NCI-H2171 treated with DMSO at 0.1 percent for 48 hours (cell line): ENCODE results near the gene ZNF646.
A peak's percentile ranks its signal among the peaks of the same experiment; 100 is the strongest.

Source experiments
- DNase-seq: peaks from one replicate; lab custom pipeline; 2025; lab: John Stamatoyannopoulos, UW

ZNF646 gene

GRCh38 chr16:31108035-31108793, 34.0 kb downstream of the ZNF646 start, which contains the start of gene BCKDK:
TSS of gene BCKDK (plus strand) at chr16:31108386. CDS start at chr16:31109224, 838 bp downstream.
- peak; percentile 71 for DNase-seq

GRCh38 chr16:31108794-31109558, 34.8 kb downstream of the ZNF646 start:
- no peak for DNase-seq

- no peak for DNase-seq
Measured at GRCh38 chr16:31109622-31110021, 35.4 kb downstream of the ZNF646 start.

GRCh38 chr16:31110106-31111034, 36.1 kb downstream of the ZNF646 start:
- DNase-seq: no peak

- no peak for DNase-seq
Measured at GRCh38 chr16:31111881-31112466, 37.8 kb downstream of the ZNF646 start.

- DNase-seq: no peak
Measured at GRCh38 chr16:31112711-31113110, 38.5 kb downstream of the ZNF646 start.

- no peak for DNase-seq
Measured at GRCh38 chr16:31113121-31114120, 39.2 kb downstream of the ZNF646 start.

GRCh38 chr16:31114468-31114867, 40.2 kb downstream of the ZNF646 start:
- DNase-seq: no peak

GRCh38 chr16:31117384-31118222, 43.4 kb downstream of the ZNF646 start, which contains the start of gene KAT8:
TSS of gene KAT8 (plus strand) at chr16:31117664. CDS start at chr16:31117682, 18 bp downstream.
- DNase-seq: peak; percentile 98

- DNase-seq: no peak
Measured at GRCh38 chr16:31118223-31119155, 44.3 kb downstream of the ZNF646 start.

GRCh38 chr16:31120129-31120528, 45.9 kb downstream of the ZNF646 start:
- no peak for DNase-seq

GRCh38 chr16:31125844-31126243, 51.6 kb downstream of the ZNF646 start:
- no peak for DNase-seq

- DNase-seq: no peak
Measured at GRCh38 chr16:31127182-31127581, 53.0 kb downstream of the ZNF646 start.

- DNase-seq: no peak
Measured at GRCh38 chr16:31128711-31129567, 54.7 kb downstream of the ZNF646 start.

GRCh38 chr16:31129568-31130335, 55.5 kb downstream of the ZNF646 start:
- DNase-seq: no peak

GRCh38 chr16:31130336-31130891, 56.2 kb downstream of the ZNF646 start:
- DNase-seq: no peak
